ENCODE measurements around the gene CPEB2. TPM values are rescaled to one million over a fixed set of nuclear protein-coding genes. Genes with fewer than 3 reads are reported as not detected.
A peak's percentile ranks its signal among the peaks of the same experiment; 100 is the strongest.
"Not testable (repeated sequence)": the region's sequence is repeated elsewhere in the genome, so short reads cannot be mapped to it uniquely, and the experiment has no call there.

CPEB2 gene
- polyA plus RNA-seq, 1 experiment, result 10.4 TPM

DNA sequence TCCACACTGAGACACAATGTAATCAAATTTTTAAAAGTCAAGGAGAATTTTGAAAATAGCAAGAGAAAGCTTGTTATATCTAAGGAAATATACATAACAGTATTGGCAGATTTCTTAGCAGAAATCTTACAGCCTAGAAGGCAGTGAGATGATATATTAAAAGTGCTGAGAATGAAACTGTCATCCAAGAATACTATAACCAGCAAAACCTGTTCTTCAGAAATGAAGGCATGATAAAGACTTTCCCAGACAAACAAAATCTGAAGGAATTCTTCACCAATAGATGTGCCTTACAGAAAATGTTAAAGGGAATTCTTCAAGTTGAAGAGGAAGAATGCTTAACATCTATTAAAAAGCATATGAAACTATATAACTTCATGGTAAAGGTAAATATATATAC is 73.6 kb downstream of the CPEB2 start:
- no peaks in the 10 kb centered on the region for H3K27me3 ChIP-seq (ENCODE audit: control insufficient read depth, insufficient read depth, low read length)
- DNase-seq (ENCODE audit: low read depth, low spot score), result no peak
- TF ChIP-seq, protein P1, sequence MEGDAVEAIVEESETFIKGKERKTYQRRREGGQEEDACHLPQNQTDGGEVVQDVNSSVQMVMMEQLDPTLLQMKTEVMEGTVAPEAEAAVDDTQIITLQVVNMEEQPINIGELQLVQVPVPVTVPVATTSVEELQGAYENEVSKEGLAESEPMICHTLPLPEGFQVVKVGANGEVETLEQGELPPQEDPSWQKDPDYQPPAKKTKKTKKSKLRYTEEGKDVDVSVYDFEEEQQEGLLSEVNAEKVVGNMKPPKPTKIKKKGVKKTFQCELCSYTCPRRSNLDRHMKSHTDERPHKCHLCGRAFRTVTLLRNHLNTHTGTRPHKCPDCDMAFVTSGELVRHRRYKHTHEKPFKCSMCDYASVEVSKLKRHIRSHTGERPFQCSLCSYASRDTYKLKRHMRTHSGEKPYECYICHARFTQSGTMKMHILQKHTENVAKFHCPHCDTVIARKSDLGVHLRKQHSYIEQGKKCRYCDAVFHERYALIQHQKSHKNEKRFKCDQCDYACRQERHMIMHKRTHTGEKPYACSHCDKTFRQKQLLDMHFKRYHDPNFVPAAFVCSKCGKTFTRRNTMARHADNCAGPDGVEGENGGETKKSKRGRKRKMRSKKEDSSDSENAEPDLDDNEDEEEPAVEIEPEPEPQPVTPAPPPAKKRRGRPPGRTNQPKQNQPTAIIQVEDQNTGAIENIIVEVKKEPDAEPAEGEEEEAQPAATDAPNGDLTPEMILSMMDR (IDR thresholded peaks at IDR 0.05; ENCODE audit: low read depth, low read length), result no peak
- H3K4me3 ChIP-seq (ENCODE audit: low read depth, low read length), result no peak overlapping the region
- POLR2A ChIA-PET, result no interaction called here
- H3K27ac ChIP-seq (ENCODE audit: low read depth, low read length), result no peak overlapping the region
- CTCF ChIA-PET, result no interaction called here
- no peaks in the 10 kb centered on the region for H3K9me3 ChIP-seq (ENCODE audit: control insufficient read depth, insufficient read depth, low read length)

DNA sequence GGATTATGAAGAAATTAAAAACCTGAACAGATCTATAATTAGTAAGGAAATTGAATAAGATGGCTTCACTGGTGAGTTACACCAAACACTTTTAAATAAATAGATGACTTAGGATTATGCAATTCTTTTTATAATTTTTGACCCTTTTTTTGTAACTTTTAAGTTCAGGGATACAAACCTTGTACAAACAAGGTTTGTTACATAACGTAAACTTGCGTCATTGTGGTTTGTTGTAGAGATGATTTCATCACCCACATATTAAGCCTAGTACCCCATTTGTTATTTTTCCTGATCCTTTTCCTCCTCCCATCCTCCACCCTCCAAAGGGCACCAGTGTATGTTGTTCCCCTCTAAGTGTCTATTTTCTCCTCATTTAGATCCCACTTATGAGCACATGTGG is 75.7 kb downstream of the CPEB2 start:
- Histone ChIP-seq H3K27ac (ENCODE audit: low read depth, low read length) (no peak overlapping the region), H3K27me3 (ENCODE audit: control insufficient read depth, insufficient read depth, low read length) (no peaks in the 10 kb centered on the region), H3K9me3 (ENCODE audit: control insufficient read depth, insufficient read depth, low read length) (no peaks in the 10 kb centered on the region), H3K4me3 (ENCODE audit: low read depth, low read length) (no peak overlapping the region)
- TF ChIP-seq, protein P1 (IDR thresholded peaks at IDR 0.05; ENCODE audit: low read depth, low read length), result no peak
- CTCF ChIA-PET, result no interaction called here
- DNase-seq (ENCODE audit: low read depth, low spot score), result peak; percentile 65
- POLR2A ChIA-PET, result no interaction called here

DNA sequence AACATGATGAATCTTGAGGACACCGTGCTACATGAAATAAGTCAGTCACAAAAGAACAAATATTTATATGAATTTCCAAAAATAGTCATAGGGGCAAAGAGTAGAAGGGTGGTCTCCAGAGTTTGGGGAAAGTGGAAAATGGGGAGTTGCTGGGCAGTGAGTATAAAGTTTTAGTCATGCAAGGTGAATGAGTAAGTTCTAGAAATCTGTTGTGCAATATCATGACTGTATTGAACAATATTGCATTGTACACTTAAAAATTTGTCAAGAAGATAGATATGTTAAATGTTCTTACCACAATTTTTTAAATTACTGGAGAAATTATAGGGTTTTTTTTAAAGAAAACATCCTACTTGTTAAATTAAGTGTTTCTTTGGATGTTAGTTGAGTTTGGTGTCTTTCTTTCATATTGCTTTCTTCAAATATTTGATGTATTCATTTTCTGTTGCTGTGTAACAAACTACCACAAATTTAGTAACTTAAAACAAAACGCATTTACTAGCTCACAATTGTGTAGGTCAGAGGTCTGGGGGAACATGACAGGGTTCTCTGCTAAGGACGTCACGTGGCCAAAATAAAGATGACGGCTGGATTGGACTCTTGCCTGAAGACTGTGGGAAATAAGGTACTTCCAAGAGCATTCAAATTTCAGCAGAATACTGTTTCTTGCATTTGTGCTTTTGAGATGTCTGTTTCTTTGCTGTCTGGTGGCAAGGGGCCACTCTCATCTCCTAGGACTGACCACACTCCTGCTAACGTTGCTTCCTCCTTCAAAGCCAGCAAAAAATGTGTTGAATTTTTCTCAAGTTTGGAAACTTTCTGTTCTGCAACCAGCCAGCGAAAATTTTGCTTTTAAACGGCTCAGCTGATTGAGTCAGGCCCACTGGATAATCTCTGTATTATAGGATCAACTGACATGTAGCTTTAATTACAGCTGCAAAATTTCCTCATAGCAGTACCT is 76.7 kb downstream of the CPEB2 start:
- Histone ChIP-seq H3K9me3 (ENCODE audit: control insufficient read depth, insufficient read depth, low read length) (no peaks in the 10 kb centered on the region), H3K4me3 (ENCODE audit: low read depth, low read length) (no peak overlapping the region), H3K27ac (ENCODE audit: low read depth, low read length) (no peak overlapping the region), H3K27me3 (ENCODE audit: control insufficient read depth, insufficient read depth, low read length) (no peaks in the 10 kb centered on the region)
- ChIA-PET POLR2A (no interaction called here), CTCF (no interaction called here)
- DNase-seq (ENCODE audit: low read depth, low spot score), result no peak
- TF ChIP-seq, protein P1 (IDR thresholded peaks at IDR 0.05; ENCODE audit: low read depth, low read length), result no peak

DNA sequence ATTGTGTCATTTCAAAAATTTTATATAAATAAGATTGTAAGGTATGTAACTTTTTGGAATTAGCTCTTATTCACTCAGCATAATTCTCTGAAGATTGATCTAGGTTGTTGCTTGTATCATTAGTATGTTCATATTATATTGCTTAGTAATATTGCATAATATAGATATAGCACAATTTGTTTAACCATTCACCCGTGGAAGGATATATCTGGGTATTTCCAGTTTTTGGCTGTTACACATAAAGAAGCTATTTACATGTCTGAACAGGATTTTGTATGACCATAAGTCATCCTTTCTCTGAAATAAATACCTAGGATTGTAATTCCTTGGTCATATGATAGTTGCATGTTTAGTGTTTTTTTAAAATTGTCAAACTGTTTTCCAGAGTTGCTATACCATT is 82.5 kb downstream of the CPEB2 start:
- POLR2A ChIA-PET, result no interaction called here
- CTCF ChIA-PET, result interaction anchor here (0.5 kb wide), 1 partner anchor 272 kb away, joined by 8 read pairs; no protein-coding TSS in a partner anchor
- DNase-seq (ENCODE audit: low read depth, low spot score), result no peak
- no peaks in the 10 kb centered on the region for H3K9me3 ChIP-seq (ENCODE audit: control insufficient read depth, insufficient read depth, low read length)
- TF ChIP-seq, protein P1 (IDR thresholded peaks at IDR 0.05; ENCODE audit: low read depth, low read length), result no peak
- H3K27me3 ChIP-seq (ENCODE audit: control insufficient read depth, insufficient read depth, low read length), result no peaks in the 10 kb centered on the region
- no peak overlapping the region for H3K27ac ChIP-seq (ENCODE audit: low read depth, low read length)
- no peak overlapping the region for H3K4me3 ChIP-seq (ENCODE audit: low read depth, low read length)

DNA sequence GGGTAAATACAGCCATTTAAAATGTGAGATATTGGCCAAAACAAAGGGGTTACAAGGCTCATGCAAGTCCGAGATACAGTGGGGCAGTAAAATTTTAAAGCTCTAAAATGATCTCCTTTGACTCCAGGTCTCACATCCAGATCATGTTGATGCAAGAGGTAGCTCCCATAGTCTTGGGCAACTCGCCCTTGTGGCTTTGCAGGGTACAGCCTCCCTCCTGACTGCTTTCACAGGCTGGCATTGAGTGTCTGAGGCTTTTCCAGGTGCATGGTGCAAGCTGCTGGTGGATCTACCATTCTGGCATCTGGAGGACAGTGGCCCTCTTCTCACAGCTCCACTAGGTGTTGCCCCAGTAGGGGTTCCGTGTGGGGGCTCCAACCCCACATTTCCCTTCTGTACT is 83.5 kb downstream of the CPEB2 start:
- CTCF ChIA-PET; POLR2A ChIA-PET; DNase-seq (ENCODE audit: low read depth, low spot score); H3K4me3 ChIP-seq (ENCODE audit: low read depth, low read length); H3K9me3 ChIP-seq (ENCODE audit: control insufficient read depth, insufficient read depth, low read length); H3K27ac ChIP-seq (ENCODE audit: low read depth, low read length); H3K27me3 ChIP-seq (ENCODE audit: control insufficient read depth, insufficient read depth, low read length): not testable (repeated sequence)

DNA sequence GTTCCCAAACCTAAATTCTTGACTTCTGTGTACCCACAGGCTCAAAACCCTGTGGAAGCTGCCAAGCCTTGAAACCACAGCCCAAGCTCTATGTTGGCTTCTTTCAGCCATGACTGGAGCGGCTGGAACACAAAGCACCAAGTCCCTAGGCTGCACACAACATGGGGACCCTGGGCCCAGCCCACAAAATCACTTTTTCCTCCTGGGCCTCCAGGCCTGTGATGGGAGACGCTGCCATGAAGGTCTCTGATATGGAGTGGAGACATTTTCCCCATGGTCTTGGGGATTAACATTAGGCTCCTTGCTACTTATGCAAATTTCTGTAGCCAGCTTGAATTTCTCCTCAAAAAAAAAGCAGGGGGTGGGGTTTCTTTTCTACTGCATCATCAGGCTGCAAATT is 84.0 kb downstream of the CPEB2 start:
- POLR2A ChIA-PET; DNase-seq (ENCODE audit: low read depth, low spot score); CTCF ChIA-PET; H3K9me3 ChIP-seq (ENCODE audit: control insufficient read depth, insufficient read depth, low read length); H3K27ac ChIP-seq (ENCODE audit: low read depth, low read length); H3K27me3 ChIP-seq (ENCODE audit: control insufficient read depth, insufficient read depth, low read length); H3K4me3 ChIP-seq (ENCODE audit: low read depth, low read length): not testable (repeated sequence)

Measured in AG04450 (cell line).